Ovary (tissue), 3 donors: Measurements from ENCODE around the gene HNRNPA3.

Experiments
- EP300 ChIP-seq: sonication (generic); formaldehyde crosslinking; IDR thresholded peaks from one replicate; pipeline ENCODE4 v1.6.1; 2017; ENCODE audit warnings: antibody characterized with exemption
- POLR2A ChIP-seq: fragments of 450-650 bp; IDR thresholded peaks from one replicate; pipeline ENCODE4 v1.6.1; 2017; ENCODE audit warnings: antibody characterized with exemption, mild to moderate bottlenecking, moderate library complexity
- TF ChIP-seq, protein P1 (sequence below), 3 donors: fragments of 450-650 bp in 2 of 3; fragments of 200-600 bp in 1 of 3; IDR thresholded peaks; one replicate each; pipeline versions ENCODE4 v1.5.1 to v1.8.0; 2016 to 2022; ENCODE audit warnings: antibody characterized with exemption in 3 of 3, mild to moderate bottlenecking in 1 of 3
- donor health status: DM: no; HTN: no; CAD: no.

- TF ChIP-seq, protein P1, sequence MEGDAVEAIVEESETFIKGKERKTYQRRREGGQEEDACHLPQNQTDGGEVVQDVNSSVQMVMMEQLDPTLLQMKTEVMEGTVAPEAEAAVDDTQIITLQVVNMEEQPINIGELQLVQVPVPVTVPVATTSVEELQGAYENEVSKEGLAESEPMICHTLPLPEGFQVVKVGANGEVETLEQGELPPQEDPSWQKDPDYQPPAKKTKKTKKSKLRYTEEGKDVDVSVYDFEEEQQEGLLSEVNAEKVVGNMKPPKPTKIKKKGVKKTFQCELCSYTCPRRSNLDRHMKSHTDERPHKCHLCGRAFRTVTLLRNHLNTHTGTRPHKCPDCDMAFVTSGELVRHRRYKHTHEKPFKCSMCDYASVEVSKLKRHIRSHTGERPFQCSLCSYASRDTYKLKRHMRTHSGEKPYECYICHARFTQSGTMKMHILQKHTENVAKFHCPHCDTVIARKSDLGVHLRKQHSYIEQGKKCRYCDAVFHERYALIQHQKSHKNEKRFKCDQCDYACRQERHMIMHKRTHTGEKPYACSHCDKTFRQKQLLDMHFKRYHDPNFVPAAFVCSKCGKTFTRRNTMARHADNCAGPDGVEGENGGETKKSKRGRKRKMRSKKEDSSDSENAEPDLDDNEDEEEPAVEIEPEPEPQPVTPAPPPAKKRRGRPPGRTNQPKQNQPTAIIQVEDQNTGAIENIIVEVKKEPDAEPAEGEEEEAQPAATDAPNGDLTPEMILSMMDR (IDR thresholded peaks at IDR 0.05): no peak
- TF ChIP-seq POLR2A (no peak), EP300 (no peak)
Measured at GRCh38 chr2:177235855-177236437, 23.4 kb downstream of the HNRNPA3 start.
